GM12878 (cell line): Measurements from ENCODE around the gene BMPR2. TPM values are rescaled to one million over a fixed set of nuclear protein-coding genes. Genes with fewer than 3 reads are reported as not detected.

Experiments
- ATF7 ChIP-seq: fragments of 450-650 bp; IDR thresholded peaks from 2 replicates; pipeline ENCODE4 v1.6.1; 2016; ENCODE audit warnings: low read depth, mild to moderate bottlenecking
- BCL11A ChIP-seq: IDR thresholded peaks from 2 replicates; pipeline ENCODE4 v1.6.1; 2011; ENCODE audit warnings: low read depth, low read length
- CEBPB ChIP-seq, 2 experiments: fragments of 150-350 bp in 1 of 2; IDR thresholded peaks; 2 replicates each; pipeline ENCODE4 v1.6.1; 2012 to 2014; ENCODE audit warnings: low read depth in 2 of 2, low read length in 2 of 2, borderline replicate concordance in 1 of 2, inconsistent platforms in 1 of 2
- CHD2 ChIP-seq: IDR thresholded peaks from 2 replicates; pipeline ENCODE4 v1.6.1; 2011; ENCODE audit warnings: low read depth, low read length, improper control_type of control experiment, borderline replicate concordance
- EGR1 ChIP-seq, 2 experiments: IDR thresholded peaks; 1 replicate in 1 of 2; 2 replicates in 1 of 2; pipeline ENCODE4 v1.6.1; 2011 to 2012; ENCODE audit warnings: low read depth in 2 of 2, low read length in 2 of 2, borderline replicate concordance in 1 of 2, mild to moderate bottlenecking in 1 of 2, moderate library complexity in 1 of 2
- ETV6 ChIP-seq, 2 experiments: fragments of 450-650 bp in 1 of 2; IDR thresholded peaks in 1 of 2; conservative IDR thresholded peaks in 1 of 2; 2 replicates each; pipeline ENCODE4 v1.6.1; 2014; ENCODE audit warnings: antibody characterized with exemption in 1 of 2, borderline replicate concordance in 1 of 2, low read depth in 1 of 2, mild to moderate bottlenecking in 1 of 2, moderate library complexity in 1 of 2
- MTA2 ChIP-seq: fragments of 450-650 bp; IDR thresholded peaks from 2 replicates; pipeline ENCODE4 v1.6.1; 2016; ENCODE audit warnings: low read depth, mild to moderate bottlenecking, moderate library complexity
- RCOR1 ChIP-seq: conservative IDR thresholded peaks from 2 replicates; pipeline ENCODE4 v1.6.1; 2012; ENCODE audit warnings: low read depth, low read length, improper control_type of control experiment
- RUNX3 ChIP-seq: IDR thresholded peaks from 2 replicates; pipeline ENCODE4 v1.6.1; 2012; ENCODE audit warnings: low read length, inconsistent platforms
- TCF12 ChIP-seq: IDR thresholded peaks from 2 replicates; pipeline ENCODE4 v1.6.1; 2011; ENCODE audit warnings: low read depth, mild to moderate bottlenecking, low read length
- WRNIP1 ChIP-seq: IDR thresholded peaks from 2 replicates; pipeline ENCODE4 v1.6.1; 2011; ENCODE audit warnings: low read depth, low read length, improper control_type of control experiment, borderline replicate concordance
- YBX1 ChIP-seq: fragments of 450-650 bp; IDR thresholded peaks from 2 replicates; pipeline ENCODE4 v1.6.1; 2016; ENCODE audit warnings: antibody characterized with exemption
- ZNF24 ChIP-seq: fragments of 450-650 bp; IDR thresholded peaks from 2 replicates; pipeline ENCODE4 v1.6.1; 2017; ENCODE audit warnings: antibody characterized with exemption, mild to moderate bottlenecking
- polyA plus RNA-seq, 11 experiments: library from polyadenylated mRNA; depleted of rRNA in 4 of 11; unstranded in 6 of 11; stranded (reverse) in 5 of 11; fragments of >200 nt; fragmentation: Nextera tagmentation in 4 of 11; fragmentation: Illumina TruSeq in 1 of 11; extraction: Ambion mirVana in 4 of 11; extraction: Trizol in 1 of 11; gene quantifications; 1 replicate in 1 of 11; 2 replicates in 10 of 11; pipeline versions ENCODE4 v1.2.1 to v1.2.3, GENCODE V29; 2011 to 2016; ENCODE audit warnings: inconsistent platforms in 2 of 11, missing spikeins in 2 of 11, low read depth in 1 of 11
- total RNA-seq, 4 experiments: library from RNA; depleted of rRNA in 3 of 4; stranded (reverse); fragments of >200 nt in 3 of 4; fragmentation: Illumina TruSeq in 1 of 4; extraction: Trizol in 1 of 4; gene quantifications; 2 replicates each; pipeline versions ENCODE4 v1.2.1 to v1.2.3, GENCODE V29; 2013 to 2021
- TF ChIP-seq, protein P1 (sequence below): IDR thresholded peaks from 2 replicates; pipeline ENCODE4 v1.6.1; 2011; ENCODE audit warnings: borderline replicate concordance, low read depth, mild to moderate bottlenecking, moderate library complexity, low read length; ENCODE audit not compliant: insufficient read depth, poor library complexity, severe bottlenecking
- TF ChIP-seq, protein P2 (sequence below): IDR thresholded peaks from 2 replicates; pipeline ENCODE4 v1.6.1; 2012; ENCODE audit warnings: low read length, inconsistent platforms
- TF ChIP-seq, protein P3 (sequence below): fragments of 450-650 bp; IDR thresholded peaks from 2 replicates; pipeline ENCODE4 v1.6.1; 2017; ENCODE audit warnings: mild to moderate bottlenecking, low read depth, inconsistent platforms; ENCODE audit not compliant: poor library complexity, severe bottlenecking
- TF ChIP-seq, protein P4 (sequence below): fragments of 450-650 bp; IDR thresholded peaks from 2 replicates; pipeline ENCODE4 v1.6.1; 2017; ENCODE audit warnings: mild to moderate bottlenecking, moderate library complexity
- TF ChIP-seq, protein P5 (sequence below): fragments of 450-650 bp; IDR thresholded peaks from 2 replicates; pipeline ENCODE4 v1.6.1; 2017; ENCODE audit warnings: low read depth, mild to moderate bottlenecking, moderate library complexity

Gene BMPR2
- total and polyA plus RNA-seq, 10 of the 15 experiments (the other 5 are each of a cell fraction or from before 2014, with no cell fraction given): 2.4 to 33.0 (median 7.1) TPM

DNA sequence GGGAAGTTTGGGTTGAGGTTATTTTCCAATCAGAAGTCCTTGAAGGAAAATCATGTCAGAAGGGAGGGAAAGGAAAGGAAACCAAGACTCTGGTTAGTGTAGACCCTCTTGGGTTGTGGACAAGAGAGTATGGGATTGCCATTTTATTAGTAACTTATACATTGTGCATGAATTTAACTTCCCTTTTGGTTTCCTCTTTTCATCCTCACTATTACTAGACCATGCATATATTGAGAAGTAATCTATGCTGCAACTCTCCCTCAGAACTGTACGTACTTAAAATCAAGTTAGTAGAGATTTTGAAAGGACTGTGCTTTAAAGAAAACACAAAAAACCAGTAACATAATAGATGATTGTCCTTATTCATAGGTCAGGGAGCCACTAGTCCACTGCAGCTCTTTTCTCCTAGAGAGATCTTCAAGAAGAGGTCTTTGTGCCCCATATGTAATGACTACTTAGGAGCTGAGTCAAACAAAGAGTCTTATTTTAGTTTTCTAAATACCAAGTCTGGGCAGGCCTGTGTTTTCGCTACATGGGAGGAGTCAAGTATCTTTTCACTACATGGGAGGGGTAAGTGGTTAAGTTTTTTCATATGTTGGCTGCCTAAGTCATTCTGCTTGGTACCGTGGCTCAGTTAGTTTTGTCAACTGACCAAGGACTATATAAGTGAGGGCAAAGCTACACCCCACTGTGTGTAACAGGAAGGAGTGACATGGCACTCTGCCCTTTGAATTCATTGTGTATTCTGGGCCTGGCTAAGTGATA lies 233.4 kb downstream of the BMPR2 start (continued):
- no peak for TF ChIP-seq TCF12
- TF ChIP-seq RCOR1: no peak
- TF ChIP-seq, protein P1, sequence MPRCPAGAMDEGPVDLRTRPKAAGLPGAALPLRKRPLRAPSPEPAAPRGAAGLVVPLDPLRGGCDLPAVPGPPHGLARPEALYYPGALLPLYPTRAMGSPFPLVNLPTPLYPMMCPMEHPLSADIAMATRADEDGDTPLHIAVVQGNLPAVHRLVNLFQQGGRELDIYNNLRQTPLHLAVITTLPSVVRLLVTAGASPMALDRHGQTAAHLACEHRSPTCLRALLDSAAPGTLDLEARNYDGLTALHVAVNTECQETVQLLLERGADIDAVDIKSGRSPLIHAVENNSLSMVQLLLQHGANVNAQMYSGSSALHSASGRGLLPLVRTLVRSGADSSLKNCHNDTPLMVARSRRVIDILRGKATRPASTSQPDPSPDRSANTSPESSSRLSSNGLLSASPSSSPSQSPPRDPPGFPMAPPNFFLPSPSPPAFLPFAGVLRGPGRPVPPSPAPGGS: peak; percentile 76
- peak; percentile 61 for TF ChIP-seq ATF7
- no peak for TF ChIP-seq EGR1 (IDR thresholded peaks at IDR 0.05; ENCODE audit: borderline replicate concordance in 1 of 2, low read depth in 2 of 2, low read length in 2 of 2)
- TF ChIP-seq CHD2: no peak
- TF ChIP-seq ZNF24: 0 out of 2 replicates have a peak, but pooled peaks have one; percentile 5
- TF ChIP-seq, protein P2, sequence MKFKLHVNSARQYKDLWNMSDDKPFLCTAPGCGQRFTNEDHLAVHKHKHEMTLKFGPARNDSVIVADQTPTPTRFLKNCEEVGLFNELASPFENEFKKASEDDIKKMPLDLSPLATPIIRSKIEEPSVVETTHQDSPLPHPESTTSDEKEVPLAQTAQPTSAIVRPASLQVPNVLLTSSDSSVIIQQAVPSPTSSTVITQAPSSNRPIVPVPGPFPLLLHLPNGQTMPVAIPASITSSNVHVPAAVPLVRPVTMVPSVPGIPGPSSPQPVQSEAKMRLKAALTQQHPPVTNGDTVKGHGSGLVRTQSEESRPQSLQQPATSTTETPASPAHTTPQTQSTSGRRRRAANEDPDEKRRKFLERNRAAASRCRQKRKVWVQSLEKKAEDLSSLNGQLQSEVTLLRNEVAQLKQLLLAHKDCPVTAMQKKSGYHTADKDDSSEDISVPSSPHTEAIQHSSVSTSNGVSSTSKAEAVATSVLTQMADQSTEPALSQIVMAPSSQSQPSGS: peak; percentile 64
- TF ChIP-seq, protein P3, sequence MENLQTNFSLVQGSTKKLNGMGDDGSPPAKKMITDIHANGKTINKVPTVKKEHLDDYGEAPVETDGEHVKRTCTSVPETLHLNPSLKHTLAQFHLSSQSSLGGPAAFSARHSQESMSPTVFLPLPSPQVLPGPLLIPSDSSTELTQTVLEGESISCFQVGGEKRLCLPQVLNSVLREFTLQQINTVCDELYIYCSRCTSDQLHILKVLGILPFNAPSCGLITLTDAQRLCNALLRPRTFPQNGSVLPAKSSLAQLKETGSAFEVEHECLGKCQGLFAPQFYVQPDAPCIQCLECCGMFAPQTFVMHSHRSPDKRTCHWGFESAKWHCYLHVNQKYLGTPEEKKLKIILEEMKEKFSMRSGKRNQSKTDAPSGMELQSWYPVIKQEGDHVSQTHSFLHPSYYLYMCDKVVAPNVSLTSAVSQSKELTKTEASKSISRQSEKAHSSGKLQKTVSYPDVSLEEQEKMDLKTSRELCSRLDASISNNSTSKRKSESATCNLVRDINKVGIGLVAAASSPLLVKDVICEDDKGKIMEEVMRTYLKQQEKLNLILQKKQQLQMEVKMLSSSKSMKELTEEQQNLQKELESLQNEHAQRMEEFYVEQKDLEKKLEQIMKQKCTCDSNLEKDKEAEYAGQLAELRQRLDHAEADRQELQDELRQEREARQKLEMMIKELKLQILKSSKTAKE: peak; percentile 87
- peak in 1 of 2 experiments; percentile 76; a peak in 1 of 4 replicates for TF ChIP-seq ETV6 (conservative IDR thresholded peaks at IDR 0.05 in 1 of 2, IDR thresholded peaks at IDR 0.05 in 1 of 2; ENCODE audit: borderline replicate concordance in 1 of 2, low read depth in 1 of 2)
- TF ChIP-seq, protein P4, sequence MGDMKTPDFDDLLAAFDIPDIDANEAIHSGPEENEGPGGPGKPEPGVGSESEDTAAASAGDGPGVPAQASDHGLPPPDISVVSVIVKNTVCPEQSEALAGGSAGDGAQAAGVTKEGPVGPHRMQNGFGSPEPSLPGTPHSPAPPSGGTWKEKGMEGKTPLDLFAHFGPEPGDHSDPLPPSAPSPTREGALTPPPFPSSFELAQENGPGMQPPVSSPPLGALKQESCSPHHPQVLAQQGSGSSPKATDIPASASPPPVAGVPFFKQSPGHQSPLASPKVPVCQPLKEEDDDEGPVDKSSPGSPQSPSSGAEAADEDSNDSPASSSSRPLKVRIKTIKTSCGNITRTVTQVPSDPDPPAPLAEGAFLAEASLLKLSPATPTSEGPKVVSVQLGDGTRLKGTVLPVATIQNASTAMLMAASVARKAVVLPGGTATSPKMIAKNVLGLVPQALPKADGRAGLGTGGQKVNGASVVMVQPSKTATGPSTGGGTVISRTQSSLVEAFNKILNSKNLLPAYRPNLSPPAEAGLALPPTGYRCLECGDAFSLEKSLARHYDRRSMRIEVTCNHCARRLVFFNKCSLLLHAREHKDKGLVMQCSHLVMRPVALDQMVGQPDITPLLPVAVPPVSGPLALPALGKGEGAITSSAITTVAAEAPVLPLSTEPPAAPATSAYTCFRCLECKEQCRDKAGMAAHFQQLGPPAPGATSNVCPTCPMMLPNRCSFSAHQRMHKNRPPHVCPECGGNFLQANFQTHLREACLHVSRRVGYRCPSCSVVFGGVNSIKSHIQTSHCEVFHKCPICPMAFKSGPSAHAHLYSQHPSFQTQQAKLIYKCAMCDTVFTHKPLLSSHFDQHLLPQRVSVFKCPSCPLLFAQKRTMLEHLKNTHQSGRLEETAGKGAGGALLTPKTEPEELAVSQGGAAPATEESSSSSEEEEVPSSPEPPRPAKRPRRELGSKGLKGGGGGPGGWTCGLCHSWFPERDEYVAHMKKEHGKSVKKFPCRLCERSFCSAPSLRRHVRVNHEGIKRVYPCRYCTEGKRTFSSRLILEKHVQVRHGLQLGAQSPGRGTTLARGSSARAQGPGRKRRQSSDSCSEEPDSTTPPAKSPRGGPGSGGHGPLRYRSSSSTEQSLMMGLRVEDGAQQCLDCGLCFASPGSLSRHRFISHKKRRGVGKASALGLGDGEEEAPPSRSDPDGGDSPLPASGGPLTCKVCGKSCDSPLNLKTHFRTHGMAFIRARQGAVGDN: peak; percentile 21; the same call in 1 of the 2 replicates
- TF ChIP-seq, protein P5, sequence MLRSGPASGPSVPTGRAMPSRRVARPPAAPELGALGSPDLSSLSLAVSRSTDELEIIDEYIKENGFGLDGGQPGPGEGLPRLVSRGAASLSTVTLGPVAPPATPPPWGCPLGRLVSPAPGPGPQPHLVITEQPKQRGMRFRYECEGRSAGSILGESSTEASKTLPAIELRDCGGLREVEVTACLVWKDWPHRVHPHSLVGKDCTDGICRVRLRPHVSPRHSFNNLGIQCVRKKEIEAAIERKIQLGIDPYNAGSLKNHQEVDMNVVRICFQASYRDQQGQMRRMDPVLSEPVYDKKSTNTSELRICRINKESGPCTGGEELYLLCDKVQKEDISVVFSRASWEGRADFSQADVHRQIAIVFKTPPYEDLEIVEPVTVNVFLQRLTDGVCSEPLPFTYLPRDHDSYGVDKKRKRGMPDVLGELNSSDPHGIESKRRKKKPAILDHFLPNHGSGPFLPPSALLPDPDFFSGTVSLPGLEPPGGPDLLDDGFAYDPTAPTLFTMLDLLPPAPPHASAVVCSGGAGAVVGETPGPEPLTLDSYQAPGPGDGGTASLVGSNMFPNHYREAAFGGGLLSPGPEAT: peak; percentile 40; the same call in 1 of the 2 replicates
- no peak for TF ChIP-seq YBX1
- TF ChIP-seq MTA2: peak; percentile 64
- TF ChIP-seq RUNX3: peak; percentile 60
- no peak for TF ChIP-seq CEBPB (IDR thresholded peaks at IDR 0.05; ENCODE audit: borderline replicate concordance in 1 of 2, low read depth in 2 of 2, low read length in 2 of 2)
- no peak for TF ChIP-seq WRNIP1
- TF ChIP-seq BCL11A: peak; percentile 33; the same call in 1 of the 2 replicates
